M059J (cell line): ENCODE measurements around the gene HEMK1. TPM values are rescaled to one million over a fixed set of nuclear protein-coding genes. Genes with fewer than 3 reads are reported as not detected.

ENCODE experiments used
- DNase-seq: peaks from one replicate; pipeline ENCODE4 v3.0.0-alpha.2; 2012; ENCODE audit warnings: low read depth
- total RNA-seq: library from RNA; depleted of rRNA; stranded (reverse); fragments of >200 nt; shearing (Covaris generic); gene quantifications from 2 replicates; pipeline ENCODE4 v1.2.3, GENCODE V29; 2014

The HEMK1 gene
- total RNA-seq, 1 experiment from 2014 or later: 7.3 TPM

- peak; percentile 42 for DNase-seq
Observed at GRCh38 chr3:50542177-50543034, 26.9 kb upstream of the HEMK1 start.

GRCh38 chr3:50545781-50546180 lies 23.5 kb upstream of the HEMK1 start:
- no peak for DNase-seq

GRCh38 chr3:50549226-50549625 lies 20.1 kb upstream of the HEMK1 start:
- DNase-seq: no peak

- peak; percentile 24 for DNase-seq
Observed at GRCh38 chr3:50550079-50550736, 19.1 kb upstream of the HEMK1 start.

- no peak for DNase-seq
Observed at GRCh38 chr3:50551054-50551659, 18.2 kb upstream of the HEMK1 start.

- DNase-seq: no peak
Observed at GRCh38 chr3:50551681-50552435, 17.5 kb upstream of the HEMK1 start.

GRCh38 chr3:50552598-50552997 lies 16.7 kb upstream of the HEMK1 start:
- DNase-seq: peak; percentile 16

GRCh38 chr3:50554553-50554952 lies 14.8 kb upstream of the HEMK1 start:
- DNase-seq: no peak

- no peak for DNase-seq
Observed at GRCh38 chr3:50557106-50557505, 12.2 kb upstream of the HEMK1 start.

GRCh38 chr3:50557915-50558314 lies 11.4 kb upstream of the HEMK1 start:
- no peak for DNase-seq

GRCh38 chr3:50559702-50560101 lies 9.6 kb upstream of the HEMK1 start:
- DNase-seq: peak; percentile 56

- peak; percentile 88 for DNase-seq
Observed at GRCh38 chr3:50562861-50563260, 6.5 kb upstream of the HEMK1 start.

GRCh38 chr3:50563867-50564266 lies 5.5 kb upstream of the HEMK1 start:
- DNase-seq: no peak

GRCh38 chr3:50564321-50564720 lies 5.0 kb upstream of the HEMK1 start:
- DNase-seq: no peak

GRCh38 chr3:50567011-50567385 lies 2.3 kb upstream of the HEMK1 start:
- no peak for DNase-seq

GRCh38 chr3:50567386-50568167 lies 1.7 kb upstream of the HEMK1 start, which contains the start of gene C3orf18:
Gene C3orf18, minus strand, starts transcription at chr3:50567747. Its CDS starts 2,048 bp downstream, at chr3:50565699.
- no peak for DNase-seq

- no peak for DNase-seq
Observed at GRCh38 chr3:50570508-50571279, 1.4 kb downstream of the HEMK1 start.

- DNase-seq: no peak
Observed at GRCh38 chr3:50571486-50571885, 2.2 kb downstream of the HEMK1 start.

- peak; percentile 54 for DNase-seq
Observed at GRCh38 chr3:50572158-50572557, 2.8 kb downstream of the HEMK1 start.

- no peak for DNase-seq
Observed at GRCh38 chr3:50572801-50573371, 3.6 kb downstream of the HEMK1 start.
